Ascending aorta (tissue), 2 donors: Measurements from ENCODE around the gene KIF5A. TPM values are rescaled to one million over a fixed set of nuclear protein-coding genes. Genes with fewer than 3 reads are reported as not detected.
"Not testable (repeated sequence)": the region's sequence is repeated elsewhere in the genome, so short reads cannot be mapped to it uniquely, and the experiment has no call there.

Source experiments
- DNase-seq, 2 donors: peaks; one replicate each; pipeline ENCODE4 v3.0.0-alpha.2; 2019; ENCODE audit warnings: low spot score in 2 of 2
- H3K27ac ChIP-seq, 2 donors: fragments of 200-600 bp; sonication (generic); one replicate each; pipeline ENCODE4 v1.5.1; 2016 to 2017; ENCODE audit warnings: mild to moderate bottlenecking in 1 of 2
- H3K27me3 ChIP-seq: fragments of 200-600 bp; sonication (generic); one replicate; pipeline ENCODE4 v1.5.1; 2017
- H3K36me3 ChIP-seq, 2 donors: fragments of 200-600 bp; sonication (generic); one replicate each; pipeline ENCODE4 v1.5.1; 2016
- H3K4me1 ChIP-seq, 2 donors: fragments of 200-600 bp; sonication (generic); one replicate each; pipeline ENCODE4 v1.5.1; 2016 to 2017; ENCODE audit warnings: mild to moderate bottlenecking in 1 of 2
- H3K4me3 ChIP-seq, 2 donors: fragments of 200-600 bp; sonication (generic); one replicate each; pipeline ENCODE4 v1.5.1; 2016 to 2017; ENCODE audit warnings: mild to moderate bottlenecking in 1 of 2
- H3K9me3 ChIP-seq, 2 donors: fragments of 200-600 bp; sonication (generic); one replicate each; pipeline ENCODE4 v1.5.1; 2016
- intact Hi-C: fragments of 100-400 bp; cut with DNase I; formaldehyde crosslinking; loops from one replicate; pipeline ENCODE4 v1.15.1; 2023
- total RNA-seq: library from RNA; depleted of rRNA; stranded (reverse); fragments of >200 nt; gene quantifications from one replicate; pipeline ENCODE4 v1.1.0, GENCODE V29; 2016
- TF ChIP-seq, protein P1 (sequence below), 3 experiments: fragments of 200-600 bp in 2 of 3; fragments of 450-650 bp in 1 of 3; sonication (generic) in 2 of 3; IDR thresholded peaks; one replicate each; pipeline ENCODE4 v1.5.1; 2016 to 2019; ENCODE audit warnings: antibody characterized with exemption in 3 of 3, mild to moderate bottlenecking in 1 of 3, moderate library complexity in 1 of 3

The KIF5A gene
- total RNA-seq, 1 donor from 2014 or later = not detected

DNA sequence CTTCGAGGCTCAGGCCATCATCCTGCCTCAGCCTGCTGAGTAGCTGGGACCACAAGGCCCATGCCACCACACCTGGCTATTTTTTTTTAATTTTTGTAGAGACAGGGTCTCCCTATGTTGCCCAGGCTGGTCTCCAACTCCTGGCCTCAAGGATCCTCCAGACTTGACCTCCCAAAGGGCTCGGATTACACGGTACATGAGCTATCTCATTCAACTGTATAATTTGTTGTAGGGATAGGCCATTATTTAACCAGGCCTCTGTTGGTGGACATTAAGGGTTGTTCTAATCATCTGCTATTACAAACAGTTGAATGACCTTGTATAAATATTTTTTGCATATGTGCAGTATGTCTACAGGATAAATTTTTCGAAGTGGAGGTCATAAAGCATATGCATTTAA is 9.0 kb downstream of the KIF5A start:
- H3K4me3 ChIP-seq = no peak overlapping the region
- no peak for DNase-seq
- TF ChIP-seq, protein P1, sequence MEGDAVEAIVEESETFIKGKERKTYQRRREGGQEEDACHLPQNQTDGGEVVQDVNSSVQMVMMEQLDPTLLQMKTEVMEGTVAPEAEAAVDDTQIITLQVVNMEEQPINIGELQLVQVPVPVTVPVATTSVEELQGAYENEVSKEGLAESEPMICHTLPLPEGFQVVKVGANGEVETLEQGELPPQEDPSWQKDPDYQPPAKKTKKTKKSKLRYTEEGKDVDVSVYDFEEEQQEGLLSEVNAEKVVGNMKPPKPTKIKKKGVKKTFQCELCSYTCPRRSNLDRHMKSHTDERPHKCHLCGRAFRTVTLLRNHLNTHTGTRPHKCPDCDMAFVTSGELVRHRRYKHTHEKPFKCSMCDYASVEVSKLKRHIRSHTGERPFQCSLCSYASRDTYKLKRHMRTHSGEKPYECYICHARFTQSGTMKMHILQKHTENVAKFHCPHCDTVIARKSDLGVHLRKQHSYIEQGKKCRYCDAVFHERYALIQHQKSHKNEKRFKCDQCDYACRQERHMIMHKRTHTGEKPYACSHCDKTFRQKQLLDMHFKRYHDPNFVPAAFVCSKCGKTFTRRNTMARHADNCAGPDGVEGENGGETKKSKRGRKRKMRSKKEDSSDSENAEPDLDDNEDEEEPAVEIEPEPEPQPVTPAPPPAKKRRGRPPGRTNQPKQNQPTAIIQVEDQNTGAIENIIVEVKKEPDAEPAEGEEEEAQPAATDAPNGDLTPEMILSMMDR (IDR thresholded peaks at IDR 0.05) = no peak
- H3K4me1 ChIP-seq = no peaks in the 10 kb centered on the region
- H3K27me3 ChIP-seq = no peaks in the 10 kb centered on the region
- H3K36me3 ChIP-seq = peaks cover 0 to 3% of the 10 kb centered on the region in 2 donors
- no peak overlapping the region for H3K27ac ChIP-seq
- intact Hi-C loops = no loop called here
- no peaks in the 10 kb centered on the region for H3K9me3 ChIP-seq

DNA sequence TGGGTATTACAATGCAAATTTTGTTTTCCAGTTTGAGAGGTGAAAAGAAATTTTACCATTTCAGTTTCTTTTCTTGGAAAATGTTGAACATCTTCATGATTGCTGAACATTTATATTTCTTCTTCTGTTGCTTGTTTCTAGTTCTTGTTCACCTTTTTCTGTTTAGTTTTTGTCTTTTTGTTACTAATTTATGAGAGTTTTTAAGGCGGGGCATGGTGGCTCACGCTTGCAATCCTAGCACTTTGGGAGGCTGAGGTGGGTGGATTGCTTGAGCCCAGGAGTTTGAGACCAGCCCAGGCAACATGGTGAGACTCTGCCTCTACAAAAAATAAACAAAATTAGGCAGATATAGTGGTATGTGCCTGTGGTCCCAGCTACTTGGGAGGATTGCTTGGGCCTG is 10.7 kb downstream of the KIF5A start:
- H3K9me3 ChIP-seq = no peaks in the 10 kb centered on the region
- TF ChIP-seq, protein P1 (IDR thresholded peaks at IDR 0.05) = no peak
- H3K4me3 ChIP-seq = no peak overlapping the region
- intact Hi-C loops = no loop called here
- H3K27ac ChIP-seq = no peak overlapping the region
- H3K36me3 ChIP-seq = peaks cover 3 to 8% of the 10 kb centered on the region in 2 donors
- H3K4me1 ChIP-seq = no peaks in the 10 kb centered on the region
- DNase-seq = no peak
- H3K27me3 ChIP-seq = no peaks in the 10 kb centered on the region

DNA sequence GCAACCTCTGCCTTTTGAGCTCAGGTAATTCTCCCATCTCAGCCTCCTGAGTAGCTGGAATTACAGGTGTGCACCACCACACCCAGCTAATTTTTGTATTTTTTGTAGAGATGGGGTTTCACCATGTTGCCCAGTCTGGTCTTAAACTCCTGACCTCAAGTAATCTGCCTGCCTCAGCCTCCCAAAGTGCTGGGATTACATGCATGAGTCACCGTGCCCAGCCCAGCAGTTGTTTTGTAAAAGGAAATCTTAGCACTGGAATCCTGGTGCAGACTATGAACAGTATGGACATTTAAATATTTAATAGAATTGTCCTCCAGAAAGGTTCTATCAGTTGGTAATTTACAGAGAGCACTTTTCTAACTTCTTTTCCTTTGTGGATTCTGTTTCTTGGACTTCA is 11.3 kb downstream of the KIF5A start:
- intact Hi-C loops, H3K9me3 ChIP-seq, DNase-seq: not testable (repeated sequence)

DNA sequence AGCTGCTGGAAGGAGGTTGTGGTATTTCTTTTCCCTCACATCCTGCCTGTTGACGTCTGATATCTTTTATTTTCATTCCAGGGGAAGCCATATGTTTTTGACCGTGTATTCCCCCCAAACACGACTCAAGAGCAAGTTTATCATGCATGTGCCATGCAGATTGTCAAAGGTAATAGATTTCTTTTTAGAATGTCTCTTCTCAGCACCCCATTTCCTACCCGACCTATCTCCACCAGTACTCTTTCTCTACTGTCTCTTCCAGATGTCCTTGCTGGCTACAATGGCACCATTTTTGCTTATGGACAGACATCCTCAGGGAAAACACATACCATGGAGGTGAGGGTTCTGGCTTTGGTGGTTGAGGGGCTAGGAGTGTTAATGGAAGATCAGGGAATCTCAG is 13.5 kb downstream of the KIF5A start:
- intact Hi-C loops = no loop called here
- TF ChIP-seq, protein P1 (IDR thresholded peaks at IDR 0.05) = no peak

More for the DNA sequence above, 11.3 kb downstream of the KIF5A start:
- H3K4me3 ChIP-seq, H3K4me1 ChIP-seq, H3K27ac ChIP-seq, H3K36me3 ChIP-seq, H3K27me3 ChIP-seq: not testable (repeated sequence)

DNA sequence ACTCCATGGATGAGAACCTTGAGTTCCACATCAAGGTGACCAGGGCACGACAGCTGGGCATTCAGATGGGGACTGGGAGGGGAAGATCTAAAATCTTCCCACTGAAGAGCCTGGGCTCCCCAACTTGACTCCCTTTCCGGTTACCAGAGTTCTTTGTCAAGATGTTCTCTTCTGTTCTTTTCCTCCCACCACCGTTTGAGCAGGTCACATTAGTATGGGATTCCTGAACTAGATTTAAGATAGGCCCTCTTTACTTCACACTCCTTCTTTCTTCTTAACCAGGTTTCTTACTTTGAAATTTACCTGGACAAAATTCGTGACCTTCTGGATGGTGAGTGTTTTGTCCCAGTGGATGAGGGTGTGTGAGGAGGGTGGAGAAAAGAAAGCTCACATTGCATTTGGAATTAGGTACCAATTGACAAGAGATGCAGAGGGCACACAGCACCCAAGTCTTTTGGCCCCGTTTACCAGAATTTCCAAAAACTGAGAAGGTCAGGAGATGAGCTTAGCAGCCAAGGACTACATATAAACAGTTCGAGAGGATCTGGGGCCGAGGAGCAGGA is 14.4 kb downstream of the KIF5A start:
- DNase-seq = no peak
- H3K27ac ChIP-seq = no peak overlapping the region
- H3K27me3 ChIP-seq = no peaks in the 10 kb centered on the region
- intact Hi-C loops = no loop called here
- peaks cover 8 to 12% of the 10 kb centered on the region in 2 donors for H3K36me3 ChIP-seq
- no peaks in the 10 kb centered on the region for H3K9me3 ChIP-seq
- no peaks in the 10 kb centered on the region for H3K4me1 ChIP-seq
- TF ChIP-seq, protein P1 (IDR thresholded peaks at IDR 0.05) = no peak
- H3K4me3 ChIP-seq = no peak overlapping the region

More for the DNA sequence above, 13.5 kb downstream of the KIF5A start:
- Histone ChIP-seq H3K4me3 (no peak overlapping the region), H3K27me3 (no peaks in the 10 kb centered on the region), H3K27ac (no peak overlapping the region), H3K9me3 (no peaks in the 10 kb centered on the region), H3K4me1 (no peaks in the 10 kb centered on the region), H3K36me3 (peaks cover 3 to 12% of the 10 kb centered on the region in 2 donors)
- no peak for DNase-seq

DNA sequence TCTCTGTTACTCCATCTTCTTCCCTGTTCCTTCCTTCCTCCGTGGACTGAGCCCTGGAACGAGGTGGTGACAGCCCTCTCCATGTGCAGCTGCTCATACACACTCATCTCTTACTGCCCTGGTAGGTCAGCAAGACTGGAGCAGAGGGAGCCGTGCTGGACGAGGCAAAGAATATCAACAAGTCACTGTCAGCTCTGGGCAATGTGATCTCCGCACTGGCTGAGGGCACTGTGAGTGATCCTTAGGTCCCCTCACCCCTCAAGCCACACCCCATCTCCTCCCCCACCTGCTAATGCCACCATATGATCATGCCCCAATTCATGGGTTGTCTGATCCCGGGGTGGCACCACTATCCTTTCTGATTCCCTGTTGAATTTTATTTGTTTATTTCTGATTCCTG is 19.0 kb downstream of the KIF5A start:
- no peak overlapping the region for H3K27ac ChIP-seq
- peaks cover 17 to 33% of the 10 kb centered on the region in 2 donors for H3K36me3 ChIP-seq
- H3K27me3 ChIP-seq = no peaks in the 10 kb centered on the region
- no peak for DNase-seq
- intact Hi-C loops = no loop called here
- H3K4me3 ChIP-seq = no peak overlapping the region
- H3K4me1 ChIP-seq = no peaks in the 10 kb centered on the region
- TF ChIP-seq, protein P1 (IDR thresholded peaks at IDR 0.05) = no peak
- no peaks in the 10 kb centered on the region for H3K9me3 ChIP-seq
